ENCODE results near the gene RXFP1. TPM values are rescaled to one million over a fixed set of nuclear protein-coding genes. Genes with fewer than 3 reads are reported as not detected.
A peak's percentile ranks its signal among the peaks of the same experiment; 100 is the strongest.
"Not testable (repeated sequence)": the region's sequence is repeated elsewhere in the genome, so short reads cannot be mapped to it uniquely, and the experiment has no call there.

RXFP1 gene
- total and polyA plus RNA-seq, 4 donors, result 0.23 to 0.77 (median 0.59) TPM; not detected in 1

DNA sequence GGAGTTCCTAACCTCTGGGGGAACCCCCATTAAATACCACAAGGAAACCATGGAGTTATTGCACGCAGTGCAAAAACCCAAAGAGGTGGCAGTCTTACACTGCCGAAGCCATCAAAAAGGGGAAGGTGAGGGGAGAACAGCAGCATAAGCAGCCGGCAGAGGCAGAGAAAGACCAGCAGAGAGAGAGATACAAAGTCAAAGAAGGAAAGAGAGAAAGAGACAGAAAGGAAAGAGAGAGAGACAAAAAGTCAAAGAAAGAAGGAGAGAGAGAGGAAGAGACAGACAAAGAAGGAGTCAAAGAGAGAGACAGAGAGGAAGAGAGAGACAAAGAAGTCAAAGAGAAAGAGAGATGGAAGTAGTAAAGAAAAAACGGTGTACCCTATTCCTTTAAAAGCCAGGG lies 141.6 kb downstream of the RXFP1 start:
- WGBS (ENCODE audit: insufficient coverage), result 79% methylated on average over 3 of the region's 4 CpGs
- H3K4me3 ChIP-seq (ENCODE audit: low read depth, low read length), result not testable (repeated sequence)

DNA sequence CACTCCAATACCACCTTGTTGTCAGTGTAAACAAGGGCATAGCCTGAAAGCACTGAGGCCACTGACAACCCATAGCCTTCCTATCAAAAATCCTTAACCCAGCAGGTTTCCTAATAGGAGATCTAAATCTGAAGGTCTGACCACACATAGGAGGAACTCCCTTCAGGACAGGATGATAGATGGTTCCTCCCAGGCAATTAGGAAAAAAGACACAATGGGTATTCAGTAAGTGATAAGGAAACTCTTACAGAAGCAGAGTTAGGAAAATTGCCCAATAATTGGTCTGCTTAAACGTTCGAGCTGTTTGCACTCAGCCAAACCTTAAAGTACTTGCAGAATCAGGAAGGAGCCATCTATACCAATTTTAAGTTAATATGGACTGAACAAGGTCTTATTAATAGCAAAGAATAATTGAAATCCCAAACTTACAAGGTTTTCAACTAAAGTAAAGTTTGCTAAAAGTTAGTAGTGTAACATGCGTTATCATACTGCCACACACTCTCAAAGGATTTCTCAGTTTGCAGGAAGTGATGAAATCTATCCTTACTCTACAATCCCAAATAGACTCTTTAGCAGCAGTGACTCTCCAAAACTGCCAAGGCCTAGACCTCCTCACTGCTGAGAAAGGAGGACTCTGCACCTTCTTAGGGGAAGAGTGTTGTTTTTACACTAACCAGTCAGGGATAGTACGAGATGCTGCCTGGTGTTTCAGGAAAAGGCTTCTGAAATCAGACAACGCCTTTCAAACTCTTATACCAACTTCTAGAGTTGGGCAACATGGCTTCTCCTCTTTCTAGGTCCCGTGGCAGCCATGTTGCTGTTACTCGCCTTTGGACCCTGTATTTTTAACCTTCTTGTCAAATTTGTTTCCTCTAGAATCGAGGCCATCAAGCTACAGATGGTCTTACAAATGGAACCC lies 142.3 kb downstream of the RXFP1 start:
- not testable (repeated sequence) for H3K27ac ChIP-seq (ENCODE audit: low read depth, low read length); H3K9me3 ChIP-seq (ENCODE audit: control insufficient read depth, insufficient read depth, low read length); H3K36me3 ChIP-seq (ENCODE audit: control insufficient read depth, insufficient read depth, low read length); H3K4me1 ChIP-seq (ENCODE audit: control insufficient read depth, insufficient read depth, low read length); DNase-seq (ENCODE audit: low read depth in 4 of 6, low spot score in 6 of 6); H3K27me3 ChIP-seq (ENCODE audit: control insufficient read depth, insufficient read depth, low read length); H3K4me3 ChIP-seq (ENCODE audit: low read depth, low read length)
- WGBS (ENCODE audit: insufficient coverage), result 100% methylated on average over 3 of the region's 8 CpGs

More for the DNA sequence above, 141.6 kb downstream of the RXFP1 start:
- not testable (repeated sequence) for H3K4me1 ChIP-seq (ENCODE audit: control insufficient read depth, insufficient read depth, low read length); H3K27me3 ChIP-seq (ENCODE audit: control insufficient read depth, insufficient read depth, low read length); H3K9me3 ChIP-seq (ENCODE audit: control insufficient read depth, insufficient read depth, low read length); DNase-seq (ENCODE audit: low read depth in 4 of 6, low spot score in 6 of 6); H3K27ac ChIP-seq (ENCODE audit: low read depth, low read length); H3K36me3 ChIP-seq (ENCODE audit: control insufficient read depth, insufficient read depth, low read length)

DNA sequence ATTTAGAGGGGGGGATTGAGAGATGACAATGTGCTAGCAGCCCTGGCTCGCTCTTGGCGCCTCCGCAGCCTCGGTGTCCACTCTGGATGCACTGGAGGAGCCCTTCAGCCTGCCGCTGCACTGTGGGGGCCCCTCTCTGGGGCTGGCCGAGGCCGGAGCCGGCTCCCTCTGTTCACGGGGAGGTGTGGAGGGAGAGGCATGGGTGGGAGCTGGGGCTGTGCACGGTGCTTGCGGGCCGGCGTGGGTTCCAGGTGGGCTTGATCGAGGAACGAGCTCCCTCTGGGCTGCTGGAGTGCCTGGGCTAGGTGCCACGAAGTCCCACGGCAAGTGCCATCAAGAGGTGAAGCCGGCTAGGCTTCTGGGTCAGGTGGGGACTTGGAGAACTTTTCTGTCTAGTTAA lies 143.1 kb downstream of the RXFP1 start:
- DNase-seq (ENCODE audit: low read depth in 4 of 6, low spot score in 6 of 6), result no peak
- Histone ChIP-seq H3K9me3 (ENCODE audit: control insufficient read depth, insufficient read depth, low read length) (no peaks in the 10 kb centered on the region), H3K27me3 (ENCODE audit: control insufficient read depth, insufficient read depth, low read length) (no peaks in the 10 kb centered on the region), H3K4me1 (ENCODE audit: control insufficient read depth, insufficient read depth, low read length) (no peaks in the 10 kb centered on the region), H3K27ac (ENCODE audit: low read depth, low read length) (no peak overlapping the region), H3K4me3 (ENCODE audit: low read depth, low read length) (no peak overlapping the region), H3K36me3 (ENCODE audit: control insufficient read depth, insufficient read depth, low read length) (peaks cover 5% of the 10 kb centered on the region)
- 98% methylated on average over 18 of the region's 18 CpGs for WGBS (ENCODE audit: insufficient coverage)

DNA sequence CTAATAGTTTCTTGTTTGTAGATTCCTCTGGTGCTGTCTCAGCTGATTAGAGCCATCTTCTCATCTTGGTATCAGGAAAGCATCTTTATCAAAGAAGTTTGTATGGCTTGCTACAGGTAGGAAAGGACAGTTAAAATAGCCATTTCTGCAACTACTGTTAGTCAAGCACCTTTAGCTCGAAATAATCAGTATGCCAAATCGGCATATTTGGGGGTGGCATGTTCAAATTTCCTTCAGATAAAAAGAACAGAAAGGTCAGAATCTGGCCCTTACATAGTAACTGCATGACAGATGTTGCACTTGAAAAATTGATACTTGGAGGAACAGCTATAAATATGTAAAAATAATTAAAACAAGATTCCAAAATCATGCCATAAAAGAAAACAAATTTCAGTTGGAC lies 145.2 kb downstream of the RXFP1 start:
- no peak for DNase-seq (ENCODE audit: low read depth in 4 of 6, low spot score in 6 of 6)
- WGBS (ENCODE audit: insufficient coverage), result no CpG with 5 or more reads among the region's 2 CpGs
- peaks cover 5% of the 10 kb centered on the region for H3K36me3 ChIP-seq (ENCODE audit: control insufficient read depth, insufficient read depth, low read length)
- no peaks in the 10 kb centered on the region for H3K27me3 ChIP-seq (ENCODE audit: control insufficient read depth, insufficient read depth, low read length)
- no peaks in the 10 kb centered on the region for H3K9me3 ChIP-seq (ENCODE audit: control insufficient read depth, insufficient read depth, low read length)
- no peak overlapping the region for H3K27ac ChIP-seq (ENCODE audit: low read depth, low read length)
- H3K4me1 ChIP-seq (ENCODE audit: control insufficient read depth, insufficient read depth, low read length), result peaks cover 7% of the 10 kb centered on the region
- H3K4me3 ChIP-seq (ENCODE audit: low read depth, low read length), result no peak overlapping the region

DNA sequence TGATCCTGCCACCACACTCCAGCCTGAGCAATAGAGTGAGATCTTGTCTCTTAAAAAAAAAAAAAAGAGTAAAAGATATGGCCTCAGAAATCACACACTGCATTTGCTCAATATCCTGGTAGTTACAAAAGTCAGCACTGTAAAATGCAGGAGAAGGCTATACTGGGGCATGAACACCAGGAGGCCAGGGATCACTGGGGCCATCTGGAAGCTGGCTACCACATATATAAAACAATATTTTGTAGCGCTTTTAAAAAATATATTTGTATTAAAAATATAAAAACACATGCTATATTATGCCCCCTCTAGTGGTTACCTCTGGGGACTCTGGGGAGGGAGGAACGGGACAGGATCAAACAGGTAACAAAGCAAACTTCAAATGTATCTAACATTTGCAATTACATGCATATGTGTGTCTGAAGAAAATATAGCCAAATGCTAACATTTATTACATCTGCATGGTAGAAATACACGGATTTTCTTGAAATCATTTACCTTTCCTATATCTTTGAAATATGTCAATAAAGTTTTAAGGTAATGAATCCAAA lies 146.0 kb downstream of the RXFP1 start:
- DNase-seq (ENCODE audit: low read depth in 4 of 6, low spot score in 6 of 6), result no peak

DNA sequence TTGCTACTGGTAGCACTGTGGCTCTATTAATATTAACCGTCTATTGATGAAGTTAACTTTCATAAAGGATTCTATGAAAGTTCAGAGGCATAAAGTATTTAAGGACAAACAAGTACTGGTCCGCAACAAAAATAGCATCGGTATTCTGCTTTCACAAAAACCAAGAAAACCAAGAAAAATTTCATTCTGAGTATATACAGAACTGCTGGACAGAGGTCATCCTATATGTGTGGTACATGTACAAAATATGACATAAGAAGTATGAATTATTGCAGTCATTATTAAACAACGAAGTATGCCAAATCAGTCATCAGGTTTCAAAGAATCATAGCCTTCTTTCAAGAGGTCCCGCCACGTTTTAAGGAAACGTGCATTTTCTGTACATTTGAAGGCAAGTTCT lies 147.6 kb downstream of the RXFP1 start:
- H3K4me1 ChIP-seq (ENCODE audit: control insufficient read depth, insufficient read depth, low read length), result peaks cover 16% of the 10 kb centered on the region
- H3K9me3 ChIP-seq (ENCODE audit: control insufficient read depth, insufficient read depth, low read length), result no peaks in the 10 kb centered on the region
- DNase-seq (ENCODE audit: low read depth in 4 of 6, low spot score in 6 of 6), result no peak
- no peak overlapping the region for H3K27ac ChIP-seq (ENCODE audit: low read depth, low read length)
- no peaks in the 10 kb centered on the region for H3K27me3 ChIP-seq (ENCODE audit: control insufficient read depth, insufficient read depth, low read length)
- WGBS (ENCODE audit: insufficient coverage), result no CpG with 5 or more reads among the region's 7 CpGs
- no peak overlapping the region for H3K4me3 ChIP-seq (ENCODE audit: low read depth, low read length)
- peaks cover 5% of the 10 kb centered on the region for H3K36me3 ChIP-seq (ENCODE audit: control insufficient read depth, insufficient read depth, low read length)

More for the DNA sequence above, 146.0 kb downstream of the RXFP1 start:
- WGBS (ENCODE audit: insufficient coverage), result no CpG with 5 or more reads among the region's 3 CpGs
- Histone ChIP-seq H3K27ac (ENCODE audit: low read depth, low read length) (no peak overlapping the region), H3K4me1 (ENCODE audit: control insufficient read depth, insufficient read depth, low read length) (peaks cover 11% of the 10 kb centered on the region), H3K4me3 (ENCODE audit: low read depth, low read length) (no peak overlapping the region), H3K27me3 (ENCODE audit: control insufficient read depth, insufficient read depth, low read length) (no peaks in the 10 kb centered on the region), H3K36me3 (ENCODE audit: control insufficient read depth, insufficient read depth, low read length) (peaks cover 5% of the 10 kb centered on the region), H3K9me3 (ENCODE audit: control insufficient read depth, insufficient read depth, low read length) (no peaks in the 10 kb centered on the region)

DNA sequence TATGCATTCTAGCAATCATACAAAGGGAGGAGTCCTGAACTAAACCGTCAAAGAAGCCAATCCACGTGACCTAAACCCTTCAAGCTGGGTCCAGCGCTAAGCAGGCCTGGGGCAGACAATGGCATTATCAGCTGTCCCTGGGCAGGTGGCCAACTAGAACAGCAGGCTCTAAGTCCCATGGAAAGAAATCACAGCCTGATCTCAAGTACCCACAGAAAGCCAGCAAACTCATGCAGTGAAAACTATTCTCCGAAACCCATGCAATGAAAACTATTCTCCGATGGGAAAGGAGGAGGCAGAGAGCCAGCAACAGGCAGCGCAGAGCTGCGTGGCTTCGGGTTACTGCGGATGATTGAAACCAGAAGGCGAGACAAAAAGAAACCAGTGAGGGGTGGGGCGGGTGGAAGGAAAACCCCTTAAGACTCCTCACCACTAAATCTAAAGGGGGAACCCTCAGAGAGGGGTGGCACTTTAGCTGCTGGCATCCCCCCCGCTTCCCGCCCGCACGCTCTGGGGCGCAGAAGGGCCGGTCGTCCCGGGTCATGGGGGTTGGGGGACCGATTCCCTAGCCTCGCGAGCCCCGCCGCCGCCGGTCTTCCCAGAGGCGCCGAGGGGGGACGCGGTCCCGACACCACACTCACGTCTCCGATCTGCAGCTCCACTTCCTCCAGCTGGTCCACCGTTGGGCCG lies 149.4 kb downstream of the RXFP1 start:
- peak; percentile 50 to 87 (median 59) for DNase-seq (ENCODE audit: low read depth in 4 of 6, low spot score in 6 of 6)
- Histone ChIP-seq H3K4me3 (ENCODE audit: low read depth, low read length) (peak overlapping the region; percentile 99), H3K9me3 (ENCODE audit: control insufficient read depth, insufficient read depth, low read length) (no peaks in the 10 kb centered on the region), H3K36me3 (ENCODE audit: control insufficient read depth, insufficient read depth, low read length) (no peaks in the 10 kb centered on the region), H3K27me3 (ENCODE audit: control insufficient read depth, insufficient read depth, low read length) (no peaks in the 10 kb centered on the region), H3K4me1 (ENCODE audit: control insufficient read depth, insufficient read depth, low read length) (peaks cover 16% of the 10 kb centered on the region), H3K27ac (ENCODE audit: low read depth, low read length) (peak overlapping the region; percentile 98)
- WGBS (ENCODE audit: insufficient coverage), result 0% methylated on average over 29 of the region's 35 CpGs

DNA sequence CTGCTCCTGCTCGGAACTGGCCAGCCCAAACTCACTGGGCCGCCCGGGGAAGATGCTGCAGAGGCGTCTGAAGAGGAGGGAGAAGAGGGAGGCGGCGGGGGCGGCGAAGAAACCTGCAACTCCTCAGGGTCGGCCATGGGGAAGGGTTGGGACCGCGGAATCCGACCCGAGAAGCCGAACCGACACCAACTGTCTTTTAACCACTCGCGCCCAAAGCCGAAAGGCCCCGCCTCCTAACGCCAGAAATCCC lies 149.9 kb downstream of the RXFP1 start, which contains the start of gene C4orf46:
TSS of gene C4orf46 (minus strand) at position 223 of the 250 bp plus-strand sequence. CDS start at position 137, 86 bp downstream.
- 0% methylated on average over 16 of the region's 20 CpGs for WGBS (ENCODE audit: insufficient coverage)

DNA sequence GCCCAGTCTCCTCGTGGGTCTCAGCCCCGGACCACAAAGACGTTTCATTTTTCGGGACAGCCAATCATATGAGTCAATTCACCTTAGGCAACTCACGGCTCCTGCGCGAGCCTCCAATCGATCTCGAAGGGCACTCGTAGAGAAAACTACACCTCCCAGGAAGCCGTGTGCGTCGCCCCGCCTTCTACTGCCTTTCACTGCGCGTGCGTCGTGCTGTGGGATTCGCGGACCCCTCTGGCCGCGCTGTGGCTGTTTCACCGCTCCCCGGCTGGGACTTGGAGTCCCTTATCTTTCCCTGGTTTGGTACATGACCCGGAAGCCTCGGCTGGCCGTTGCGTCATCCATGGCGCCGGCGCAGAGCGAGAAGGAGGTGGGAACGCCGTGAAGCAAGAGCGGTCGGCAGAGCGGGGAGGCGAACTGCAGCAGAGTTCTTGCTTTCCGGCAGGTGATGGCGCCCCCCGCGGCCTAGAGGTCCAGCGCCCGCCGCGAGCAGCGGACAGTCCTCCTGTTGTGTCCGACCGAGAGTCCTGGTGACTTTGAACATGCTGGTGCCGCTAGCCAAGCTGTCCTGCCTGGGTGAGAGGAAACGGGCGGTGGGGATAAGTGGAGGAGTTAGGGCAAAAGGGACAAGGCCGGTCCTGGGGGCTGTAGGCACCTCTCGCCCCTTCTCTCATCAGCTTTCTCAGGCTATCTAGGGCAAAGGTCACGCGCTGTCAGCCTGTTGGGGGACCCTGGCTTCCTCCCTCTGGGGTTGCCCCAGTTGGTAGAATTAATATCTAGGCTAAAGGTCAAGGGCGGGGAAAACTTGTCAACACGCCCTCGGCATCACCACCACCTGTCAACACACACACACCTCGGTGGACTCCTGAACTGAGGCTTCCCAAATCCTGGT lies 150.5 kb downstream of the RXFP1 start, which contains the start of gene ETFDH:
TSS of gene ETFDH (plus strand) at position 382 of the 892 bp plus-strand sequence. CDS start at position 543, 161 bp downstream.
- DNase-seq (ENCODE audit: low read depth in 4 of 6, low spot score in 6 of 6), result peak; percentile 97 to 100 (median 99)
- Histone ChIP-seq H3K9me3 (ENCODE audit: control insufficient read depth, insufficient read depth, low read length) (no peaks in the 10 kb centered on the region), H3K27ac (ENCODE audit: low read depth, low read length) (peak within 1 kb of the TSS; percentile 98), H3K4me1 (ENCODE audit: control insufficient read depth, insufficient read depth, low read length) (peaks cover 16% of the 10 kb centered on the region), H3K36me3 (ENCODE audit: control insufficient read depth, insufficient read depth, low read length) (no peaks in the 10 kb centered on the region), H3K4me3 (ENCODE audit: low read depth, low read length) (peak within 1 kb of the TSS; percentile 99), H3K27me3 (ENCODE audit: control insufficient read depth, insufficient read depth, low read length) (no peaks in the 10 kb centered on the region)
- 0% methylated on average over 53 of the region's 60 CpGs for WGBS (ENCODE audit: insufficient coverage)

More for the DNA sequence above, 149.9 kb downstream of the RXFP1 start, which contains the start of gene C4orf46:
- H3K4me1 ChIP-seq (ENCODE audit: control insufficient read depth, insufficient read depth, low read length), result peaks cover 16% of the 10 kb centered on the region
- no peaks in the 10 kb centered on the region for H3K36me3 ChIP-seq (ENCODE audit: control insufficient read depth, insufficient read depth, low read length)
- peak within 1 kb of the TSS; percentile 99 for H3K4me3 ChIP-seq (ENCODE audit: low read depth, low read length)
- H3K9me3 ChIP-seq (ENCODE audit: control insufficient read depth, insufficient read depth, low read length), result no peaks in the 10 kb centered on the region
- peak within 1 kb of the TSS; percentile 98 for H3K27ac ChIP-seq (ENCODE audit: low read depth, low read length)
- DNase-seq (ENCODE audit: low read depth in 4 of 6, low spot score in 6 of 6), result no peak
- no peaks in the 10 kb centered on the region for H3K27me3 ChIP-seq (ENCODE audit: control insufficient read depth, insufficient read depth, low read length)
